Parathyroid adenoma (tissue), 2 donors: ENCODE measurements around the gene ZSWIM3.

Experiments used
- H2AFZ ChIP-seq: fragments of 300-600 bp; sonication (generic); one replicate; pipeline ENCODE4 v1.7.0; 2017; ENCODE audit warnings: antibody characterized with exemption, mild to moderate bottlenecking
- H3K27ac ChIP-seq: fragments of 300-600 bp; sonication (generic); one replicate; pipeline ENCODE4 v1.7.0; 2017
- H3K27me3 ChIP-seq: fragments of 300-600 bp; sonication (generic); one replicate; pipeline ENCODE4 v1.7.0; 2017; ENCODE audit warnings: low read length; ENCODE audit not compliant: control insufficient read depth, insufficient read depth
- H3K36me3 ChIP-seq: fragments of 300-600 bp; sonication (generic); one replicate; pipeline ENCODE4 v1.7.0; 2017; ENCODE audit warnings: low read length; ENCODE audit not compliant: control insufficient read depth, insufficient read depth
- H3K4me1 ChIP-seq: fragments of 300-600 bp; sonication (generic); one replicate; pipeline ENCODE4 v1.7.0; 2017; ENCODE audit warnings: control low read depth
- H3K4me2 ChIP-seq: fragments of 300-600 bp; sonication (generic); one replicate; pipeline ENCODE4 v1.7.0; 2017; ENCODE audit warnings: low read length
- H3K4me3 ChIP-seq: fragments of 300-600 bp; sonication (generic); one replicate; pipeline ENCODE4 v1.7.0; 2017; ENCODE audit warnings: low read depth, low read length
- H3K79me2 ChIP-seq: fragments of 300-600 bp; sonication (generic); one replicate; pipeline ENCODE4 v1.7.0; 2017; ENCODE audit warnings: control low read depth
- H3K9ac ChIP-seq: fragments of 300-600 bp; sonication (generic); one replicate; pipeline ENCODE4 v1.7.0; 2017; ENCODE audit warnings: mild to moderate bottlenecking
- H3K9me3 ChIP-seq: fragments of 300-600 bp; sonication (generic); one replicate; pipeline ENCODE4 v1.7.0; 2017; ENCODE audit warnings: low read length; ENCODE audit not compliant: control insufficient read depth
- CTCF ChIP-seq: fragments of 300-600 bp; sonication (generic); IDR thresholded peaks from one replicate; pipeline ENCODE4 v1.7.0; 2017; ENCODE audit warnings: antibody characterized with exemption, mild to moderate bottlenecking
- donor health status: primary hyperparathyroidism.

The ZSWIM3 gene

GRCh38 chr20:45880988-45881788 is 23.8 kb downstream of the ZSWIM3 start, which contains the start of gene ZSWIM1:
ZSWIM1 (plus strand) TSS chr20:45881227; CDS start chr20:45882593, 1,366 bp downstream.
- H3K4me3 ChIP-seq: peak within 1 kb of the TSS; percentile 89
- H3K4me1 ChIP-seq: no peaks in the 10 kb centered on the region
- H3K27me3 ChIP-seq: no peaks in the 10 kb centered on the region
- peak within 1 kb of the TSS; percentile 21 for H3K9ac ChIP-seq
- peak within 1 kb of the TSS; percentile 95 for H3K4me2 ChIP-seq
- H3K36me3 ChIP-seq: no peaks in the 10 kb centered on the region
- H3K79me2 ChIP-seq: peaks cover 4% of the 10 kb centered on the region
- H2AFZ ChIP-seq: peak within 1 kb of the TSS; percentile 88
- H3K27ac ChIP-seq: peak within 1 kb of the TSS; percentile 70
- TF ChIP-seq CTCF: no peak
- H3K9me3 ChIP-seq: no peaks in the 10 kb centered on the region

- peaks cover 4% of the 10 kb centered on the region for H3K79me2 ChIP-seq
- no peak overlapping the region for H2AFZ ChIP-seq
- H3K4me1 ChIP-seq: no peaks in the 10 kb centered on the region
- TF ChIP-seq CTCF: no peak
- H3K27me3 ChIP-seq: no peaks in the 10 kb centered on the region
- no peak overlapping the region for H3K27ac ChIP-seq
- H3K36me3 ChIP-seq: no peaks in the 10 kb centered on the region
- no peak overlapping the region for H3K4me3 ChIP-seq
- H3K9me3 ChIP-seq: no peaks in the 10 kb centered on the region
- H3K4me2 ChIP-seq: no peak overlapping the region
- H3K9ac ChIP-seq: no peak overlapping the region
Measured at GRCh38 chr20:45882469-45883099, 25.2 kb downstream of the ZSWIM3 start.

- Histone ChIP-seq H3K4me3 (no peak overlapping the region), H2AFZ (no peak overlapping the region), H3K79me2 (peaks cover 4% of the 10 kb centered on the region), H3K4me2 (no peak overlapping the region), H3K9me3 (no peaks in the 10 kb centered on the region), H3K4me1 (no peaks in the 10 kb centered on the region), H3K27me3 (no peaks in the 10 kb centered on the region), H3K9ac (no peak overlapping the region), H3K36me3 (no peaks in the 10 kb centered on the region), H3K27ac (no peak overlapping the region)
- TF ChIP-seq CTCF: no peak
Measured at GRCh38 chr20:45883100-45883469, 25.7 kb downstream of the ZSWIM3 start.

GRCh38 chr20:45886590-45887345 is 29.4 kb downstream of the ZSWIM3 start:
- peaks cover 2% of the 10 kb centered on the region for H3K4me1 ChIP-seq
- H3K36me3 ChIP-seq: no peaks in the 10 kb centered on the region

More at GRCh38 chr20:45886590-45887345, 29.4 kb downstream of the ZSWIM3 start:
- H2AFZ ChIP-seq: no peak overlapping the region
- H3K27ac ChIP-seq: no peak overlapping the region
- H3K4me2 ChIP-seq: no peak overlapping the region
- H3K27me3 ChIP-seq: no peaks in the 10 kb centered on the region
- no peaks in the 10 kb centered on the region for H3K79me2 ChIP-seq
- H3K9ac ChIP-seq: no peak overlapping the region
- no peak for TF ChIP-seq CTCF
- no peaks in the 10 kb centered on the region for H3K9me3 ChIP-seq
- H3K4me3 ChIP-seq: no peak overlapping the region
